Transverse colon (tissue), 4 donors: Measurements from ENCODE around the gene KCNRG. TPM values are rescaled to one million over a fixed set of nuclear protein-coding genes. Genes with fewer than 3 reads are reported as not detected.

ENCODE experiments used
- DNase-seq: peaks from one replicate; pipeline ENCODE4 v3.0.0-alpha.2; 2019
- H3K27ac ChIP-seq, 4 donors: fragments of 200-600 bp; sonication (generic); 2 replicates each; pipeline ENCODE4 v1.5.1; 2016 to 2018; ENCODE audit warnings: inconsistent platforms in 4 of 4
- H3K27me3 ChIP-seq: fragments of 200-600 bp; sonication (generic); 2 replicates; pipeline ENCODE4 v1.5.1; 2017; ENCODE audit warnings: inconsistent platforms
- H3K36me3 ChIP-seq, 4 donors: fragments of 200-600 bp; sonication (generic); 2 replicates each; pipeline ENCODE4 v1.5.1; 2017 to 2019; ENCODE audit warnings: inconsistent platforms in 4 of 4
- H3K4me1 ChIP-seq, 4 donors: fragments of 200-600 bp; sonication (generic); 2 replicates each; pipeline ENCODE4 v1.5.1; 2017 to 2020; ENCODE audit warnings: inconsistent platforms in 4 of 4
- H3K4me3 ChIP-seq, 4 donors: fragments of 200-600 bp; sonication (generic); 1 replicate in 1 of 4; 2 replicates in 3 of 4; pipeline versions ENCODE4 v1.5.1 to v1.6.1; 2017 to 2019; ENCODE audit warnings: inconsistent platforms in 4 of 4
- H3K9me3 ChIP-seq, 2 donors: fragments of 200-600 bp; sonication (generic); 2 replicates each; pipeline ENCODE4 v1.5.1; 2017 to 2019; ENCODE audit warnings: inconsistent platforms in 2 of 2
- CTCF ChIP-seq, 5 experiments: fragments of 200-600 bp in 3 of 5; fragments of 450-650 bp in 2 of 5; sonication (generic) in 3 of 5; IDR thresholded peaks; 1 replicate in 2 of 5; 2 replicates in 3 of 5; pipeline ENCODE4 v1.5.1; 2016 to 2017; ENCODE audit warnings: antibody characterized with exemption in 5 of 5, inconsistent platforms in 3 of 5, mild to moderate bottlenecking in 2 of 5, moderate library complexity in 1 of 5
- EP300 ChIP-seq: sonication (generic); formaldehyde crosslinking; IDR thresholded peaks from one replicate; pipeline ENCODE4 v1.6.1; 2017; ENCODE audit warnings: antibody characterized with exemption, low read depth
- POLR2A ChIP-seq: fragments of 450-650 bp; IDR thresholded peaks from one replicate; pipeline ENCODE4 v1.6.1; 2016; ENCODE audit warnings: antibody characterized with exemption, mild to moderate bottlenecking, moderate library complexity
- POLR2AphosphoS5 ChIP-seq, 3 donors: sonication (generic); formaldehyde crosslinking; IDR thresholded peaks; one replicate each; pipeline ENCODE4 v1.6.1; 2016; ENCODE audit warnings: antibody characterized with exemption in 3 of 3
- WGBS, 2 donors: methylation state at CpG; one replicate each; pipeline ENCODE4 v1.1.5; 2018; ENCODE audit warnings: low coverage in 1 of 2; 5-methylcytosine and 5-hydroxymethylcytosine counted together
- in situ Hi-C, 4 donors: fragments of 200-750 bp; cut with MboI; loops; one replicate each; pipeline versions ENCODE4 v1.15.0 to v1.15.1; 2017; ENCODE audit warnings: low sequenced_read_pairs in 3 of 4, low pct_ligation_motif_present in 1 of 4, low pct_unique_long_range_greater_than_20kb in 1 of 4
- intact Hi-C: fragments of 100-400 bp; cut with DNase I; formaldehyde crosslinking; loops from one replicate; pipeline ENCODE4 v1.15.1; 2023; ENCODE audit warnings: low total_unique reads
- total RNA-seq, 4 donors: library from RNA; depleted of rRNA; stranded (reverse); fragments of >200 nt; gene quantifications; one replicate each; pipeline ENCODE4 v1.1.0, GENCODE V29; 2016

KCNRG gene
- total RNA-seq, 4 donors from 2014 or later = 2.9 to 3.7 TPM; not detected in 2

GRCh38 chr13:49996161-49996915 lies 18.9 kb upstream of the KCNRG start:
- Histone ChIP-seq H3K9me3 (no peaks in the 10 kb centered on the region), H3K36me3 (peaks cover 0 to 13% (median 0%) of the 10 kb centered on the region in 4 donors), H3K27ac (peak overlapping the region; percentile 96 to 100 (median 98)), H3K4me3 (peak overlapping the region; percentile 73 to 99 (median 85)), H3K4me1 (peaks cover 31 to 43% (median 41%) of the 10 kb centered on the region in 4 donors), H3K27me3 (no peaks in the 10 kb centered on the region)
- peak; percentile 95 for DNase-seq
- intact Hi-C loops (loop anchor here (1.0 to 2.0 kb wide), 3 partner anchors 59 to 129 kb away; no protein-coding TSS in a partner anchor), in situ Hi-C loops (loop anchor here (10.0 to 25.0 kb wide), 6 partner anchors 88 to 1066 kb away; partner anchors contain the start of gene RNASEH2B (in 4 of the 4))
- TF ChIP-seq POLR2A (peak; percentile 92), CTCF (IDR thresholded peaks at IDR 0.05) (peak in 1 of 5 experiments; percentile 8), EP300 (no peak), POLR2AphosphoS5 (IDR thresholded peaks at IDR 0.05) (peak; percentile 55 to 97 (median 93))
- WGBS, 2 donors = 1% methylated on average over 33 of the region's 68 CpGs; no CpG with 5 or more reads in 1 of the 2 donors

- peak; percentile 92 for DNase-seq
- Histone ChIP-seq H3K4me3 (peak within 1 kb of the TSS; percentile 81 to 99 (median 88)), H3K27me3 (no peaks in the 10 kb centered on the region), H3K36me3 (peaks cover 0 to 13% (median 0%) of the 10 kb centered on the region in 4 donors), H3K4me1 (peaks cover 31 to 52% (median 49%) of the 10 kb centered on the region in 4 donors), H3K9me3 (no peaks in the 10 kb centered on the region), H3K27ac (peak within 1 kb of the TSS; percentile 96 to 100 (median 98))
- in situ Hi-C loops = loop anchor here (10.0 to 25.0 kb wide), 6 partner anchors 88 to 1065 kb away; partner anchors contain the start of gene RNASEH2B (in 4 of the 4)
- peak; percentile 69 to 86 (median 73) for TF ChIP-seq CTCF (IDR thresholded peaks at IDR 0.05)
- no peak for TF ChIP-seq POLR2A
- TF ChIP-seq EP300 = no peak
- TF ChIP-seq POLR2AphosphoS5 (IDR thresholded peaks at IDR 0.05) = peak; percentile 38 to 67 (median 62)
- WGBS, 2 donors = 1 to 4% methylated on average over 4 to 46 of the region's 56 CpGs
- intact Hi-C loops = loop anchor here (1.0 to 2.0 kb wide), 3 partner anchors 60 to 128 kb away; no protein-coding TSS in a partner anchor
Measured at GRCh38 chr13:49996951-49997895, 18.0 kb upstream of the KCNRG start, which contains the start of gene TRIM13. Gene TRIM13, plus strand, starts transcription at chr13:49997042. Its CDS starts 14,899 bp downstream, at chr13:50011941.

GRCh38 chr13:49997955-49998354 lies 17.3 kb upstream of the KCNRG start:
- intact Hi-C loops = loop anchor here (2.0 kb wide), 1 partner anchor 83 kb away; no protein-coding TSS in a partner anchor

More at GRCh38 chr13:49997955-49998354, 17.3 kb upstream of the KCNRG start:
- Histone ChIP-seq H3K27me3 (no peaks in the 10 kb centered on the region), H3K36me3 (peaks cover 0 to 13% (median 0%) of the 10 kb centered on the region in 4 donors), H3K4me1 (peaks cover 31 to 59% (median 55%) of the 10 kb centered on the region in 4 donors), H3K4me3 (peak overlapping the region; percentile 55 to 88 (median 80)), H3K27ac (peak overlapping the region; percentile 96 to 100 (median 98)), H3K9me3 (no peaks in the 10 kb centered on the region)
- 4 to 8% methylated on average over 4 of the region's 4 CpGs for WGBS, 2 donors
- no peak for DNase-seq
- in situ Hi-C loops = loop anchor here (10.0 to 25.0 kb wide), 6 partner anchors 87 to 1064 kb away; partner anchors contain the start of gene RNASEH2B (in 4 of the 4)
- TF ChIP-seq EP300 (no peak), POLR2AphosphoS5 (IDR thresholded peaks at IDR 0.05) (peak in 2 of 3 donors; percentile 50 to 71), POLR2A (peak; percentile 55)
